GM12878 (cell line): Measurements from ENCODE around the gene LPIN1. TPM values are rescaled to one million over a fixed set of nuclear protein-coding genes. Genes with fewer than 3 reads are reported as not detected.

Experiments used
- ATAC-seq: fragments of 200-7000 bp; cut with Tn5 transposase; 3 replicates; pipeline ENCODE4 v1.9.1; 2020; ENCODE audit warnings: mild to moderate bottlenecking, moderate library complexity
- BruUV-seq: library from RNA; stranded (reverse); fragments of 400-500 nt; replicated peaks from 2 replicates; lab custom pipeline; 2021; lab: Mats Ljungman, UMichigan
- CTCF ChIA-PET: fragments of 300-600 bp; sonication (Branson Sonifier 250); formaldehyde crosslinking; extraction: SDS; loops from one replicate; lab custom pipeline; 2021; ENCODE audit warnings: inconsistent platforms; lab: Yijun Ruan, JAX
- POLR2A ChIA-PET: fragments of 350-600 bp; formaldehyde crosslinking; extraction: SDS; loops from one replicate; lab custom pipeline; 2021; ENCODE audit warnings: inconsistent platforms; lab: Charles Lee
- RAD21 ChIA-PET: fragments of 300-600 bp; sonication (Branson Sonifier 250); formaldehyde crosslinking; loops from one replicate; lab custom pipeline; 2023; ENCODE audit warnings: antibody characterized with exemption; ENCODE audit not compliant: unreplicated experiment; lab: Charles Lee
- SMC1A ChIA-PET: fragments of 300-600 bp; sonication (Branson Sonifier 250); formaldehyde crosslinking; loops from one replicate; lab custom pipeline; 2023; ENCODE audit not compliant: unreplicated experiment, uncharacterized antibody; lab: Charles Lee
- DNase-seq: peaks from one replicate; pipeline ENCODE4 v3.0.0-alpha.2; 2011; ENCODE audit warnings: low read depth, low spot score
- FAIRE-seq: peaks from 3 replicates; lab custom pipeline; 2011; peaks lifted over from hg19 to GRCh38; lab: Jason Lieb, UNC
- H2AFZ ChIP-seq: 2 replicates; pipeline ENCODE4 v1.6.0; 2011; ENCODE audit warnings: low read depth, low read length, control low read depth; ENCODE audit not compliant: control insufficient read depth
- H3K27ac ChIP-seq: 2 replicates; pipeline ENCODE4 v1.5.1; 2011; ENCODE audit warnings: control low read depth; ENCODE audit not compliant: control insufficient read depth, insufficient read depth
- H3K27me3 ChIP-seq, 2 experiments: replicated peaks in 1 of 2; 2 replicates each; pipeline versions ENCODE4 v1.6.0 to v1.6.1; 2011; ENCODE audit warnings: low read length in 1 of 2; ENCODE audit not compliant: control insufficient read depth in 2 of 2, insufficient read depth in 2 of 2
- H3K36me3 ChIP-seq, 2 experiments: 2 replicates each; pipeline ENCODE4 v1.5.1; 2011; ENCODE audit warnings: low read length in 1 of 2; ENCODE audit not compliant: control insufficient read depth in 2 of 2, insufficient read depth in 2 of 2
- H3K4me1 ChIP-seq: 2 replicates; pipeline ENCODE4 v1.6.1; 2011; ENCODE audit warnings: mild to moderate bottlenecking, low read length, moderate library complexity, mixed read lengths; ENCODE audit not compliant: control insufficient read depth, insufficient read depth
- H3K4me2 ChIP-seq: 2 replicates; pipeline ENCODE4 v1.6.0; 2011; ENCODE audit warnings: control low read depth; ENCODE audit not compliant: control insufficient read depth, insufficient read depth
- H3K4me3 ChIP-seq: fragments of 200-600 bp; sonication (generic); 2 replicates; pipeline ENCODE4 v1.5.1; 2016
- H3K79me2 ChIP-seq: 2 replicates; pipeline ENCODE4 v1.6.0; 2011; ENCODE audit warnings: low read length; ENCODE audit not compliant: control insufficient read depth, insufficient read depth
- H3K9ac ChIP-seq: 2 replicates; pipeline ENCODE4 v1.8.0; 2011; ENCODE audit warnings: low read length, control low read depth, mixed read lengths; ENCODE audit not compliant: control insufficient read depth, insufficient read depth
- H3K9me3 ChIP-seq: replicated peaks from 3 replicates; pipeline ENCODE4 v1.5.1; 2011; ENCODE audit warnings: mild to moderate bottlenecking, low read length; ENCODE audit not compliant: control insufficient read depth, insufficient read depth
- H4K20me1 ChIP-seq: 2 replicates; pipeline ENCODE4 v1.6.0; 2011; ENCODE audit not compliant: control insufficient read depth, insufficient read depth
- ATF7 ChIP-seq: fragments of 450-650 bp; IDR thresholded peaks from 2 replicates; pipeline ENCODE4 v1.6.1; 2016; ENCODE audit warnings: low read depth, mild to moderate bottlenecking
- CEBPB ChIP-seq, 2 experiments: fragments of 150-350 bp in 1 of 2; IDR thresholded peaks; 2 replicates each; pipeline ENCODE4 v1.6.1; 2012 to 2014; ENCODE audit warnings: low read depth in 2 of 2, low read length in 2 of 2, borderline replicate concordance in 1 of 2, inconsistent platforms in 1 of 2
- EED ChIP-seq: sonication (generic); IDR thresholded peaks from 2 replicates; pipeline ENCODE4 v1.6.1; 2016; ENCODE audit warnings: antibody characterized with exemption, low read depth
- FOXK2 ChIP-seq: fragments of 450-650 bp; IDR thresholded peaks from 2 replicates; pipeline ENCODE4 v1.6.1; 2017; ENCODE audit warnings: mild to moderate bottlenecking, moderate library complexity
- IKZF2 ChIP-seq, 2 experiments: fragments of 450-650 bp; IDR thresholded peaks; 2 replicates each; pipeline ENCODE4 v1.6.1; 2017; ENCODE audit warnings: mild to moderate bottlenecking in 2 of 2, moderate library complexity in 2 of 2
- IRF3 ChIP-seq: fragments of 450-650 bp; IDR thresholded peaks from 2 replicates; pipeline ENCODE4 v1.6.1; 2014; ENCODE audit warnings: mild to moderate bottlenecking
- JUNB ChIP-seq: IDR thresholded peaks from 2 replicates; pipeline ENCODE4 v1.6.1; 2016; ENCODE audit warnings: antibody characterized with exemption, mild to moderate bottlenecking
- KAT2A ChIP-seq: conservative IDR thresholded peaks from 2 replicates; pipeline ENCODE4 v1.6.1; 2011; ENCODE audit warnings: low read depth, low read length; ENCODE audit not compliant: control insufficient read depth
- MEF2A ChIP-seq: IDR thresholded peaks from 2 replicates; pipeline ENCODE4 v1.6.1; 2011; ENCODE audit warnings: low read depth, mild to moderate bottlenecking, low read length, moderate library complexity; ENCODE audit not compliant: insufficient read depth
- MTA3 ChIP-seq: IDR thresholded peaks from 2 replicates; pipeline ENCODE4 v1.6.1; 2012; ENCODE audit warnings: low read length, inconsistent platforms, borderline replicate concordance
- PKNOX1 ChIP-seq: fragments of 450-650 bp; IDR thresholded peaks from 2 replicates; pipeline ENCODE4 v1.6.1; 2016; ENCODE audit warnings: mild to moderate bottlenecking
- RAD21 ChIP-seq: IDR thresholded peaks from 2 replicates; pipeline ENCODE4 v1.6.1; 2011; ENCODE audit warnings: mild to moderate bottlenecking, low read depth, low read length, moderate library complexity; ENCODE audit not compliant: insufficient read depth
- RFX5 ChIP-seq: IDR thresholded peaks from 2 replicates; pipeline ENCODE4 v1.6.1; 2011; ENCODE audit warnings: low read depth, low read length, improper control_type of control experiment
- SUZ12 ChIP-seq: fragments of 200-600 bp; sonication (generic); IDR thresholded peaks from one replicate; pipeline ENCODE4 v1.6.1; 2018; ENCODE audit warnings: antibody characterized with exemption, mild to moderate bottlenecking; ENCODE audit not compliant: unreplicated experiment
- TARDBP ChIP-seq: IDR thresholded peaks from 2 replicates; pipeline ENCODE4 v1.6.1; 2016; ENCODE audit warnings: borderline replicate concordance
- YY1 ChIP-seq: IDR thresholded peaks from 2 replicates; pipeline ENCODE4 v1.6.1; 2011; ENCODE audit warnings: low read depth, mild to moderate bottlenecking, low read length
- ZNF24 ChIP-seq: fragments of 450-650 bp; IDR thresholded peaks from 2 replicates; pipeline ENCODE4 v1.6.1; 2017; ENCODE audit warnings: antibody characterized with exemption, mild to moderate bottlenecking
- WGBS: methylation state at CpG from one replicate; pipeline ENCODE4 v1.1.6; 2016; ENCODE audit warnings: low lambda C conversion rate; ENCODE audit not compliant: insufficient replicate concordance, insufficient coverage; ENCODE audit errors: missing lambda C conversion rate; 5-methylcytosine and 5-hydroxymethylcytosine counted together
- in situ Hi-C: fragments of 300-500 bp; cut with MboI; formaldehyde crosslinking; loops from 9 replicates; pipeline ENCODE4 v1.14.3; 2018; ENCODE audit warnings: mixed read lengths
- intact Hi-C: fragments of 100-400 bp; cut with micrococcal nuclease; formaldehyde crosslinking; loops from one replicate; pipeline ENCODE4 v1.14.2; 2022; ENCODE audit not compliant: unreplicated experiment
- polyA plus RNA-seq, 11 experiments: library from polyadenylated mRNA; depleted of rRNA in 4 of 11; unstranded in 6 of 11; stranded (reverse) in 5 of 11; fragments of >200 nt; fragmentation: Nextera tagmentation in 4 of 11; fragmentation: Illumina TruSeq in 1 of 11; extraction: Ambion mirVana in 4 of 11; extraction: Trizol in 1 of 11; gene quantifications; 1 replicate in 1 of 11; 2 replicates in 10 of 11; pipeline versions ENCODE4 v1.2.1 to v1.2.3, GENCODE V29; 2011 to 2016; ENCODE audit warnings: inconsistent platforms in 2 of 11, missing spikeins in 2 of 11, low read depth in 1 of 11
- total RNA-seq, 4 experiments: library from RNA; depleted of rRNA in 3 of 4; stranded (reverse); fragments of >200 nt in 3 of 4; fragmentation: Illumina TruSeq in 1 of 4; extraction: Trizol in 1 of 4; gene quantifications; 2 replicates each; pipeline versions ENCODE4 v1.2.1 to v1.2.3, GENCODE V29; 2013 to 2021

The LPIN1 gene
- total and polyA plus RNA-seq, 10 of the 15 experiments (the other 5 are each of a cell fraction or from before 2014, with no cell fraction given), result 18.8 to 82.5 (median 50.3) TPM

- RAD21 ChIA-PET, result no interaction called here
- WGBS, result 45% methylated on average over 3 of the region's 3 CpGs
- Histone ChIP-seq H3K4me2 (no peak overlapping the region), H3K4me1 (no peaks in the 10 kb centered on the region), H3K27me3 (no peaks in the 10 kb centered on the region), H3K36me3 (peaks cover 21 to 37% of the 10 kb centered on the region in 2 experiments), H3K9ac (no peak overlapping the region), H3K79me2 (no peaks in the 10 kb centered on the region), H3K4me3 (no peak overlapping the region), H4K20me1 (no peaks in the 10 kb centered on the region), H3K27ac (no peak overlapping the region), H2AFZ (no peak overlapping the region), H3K9me3 (no peaks in the 10 kb centered on the region)
- POLR2A ChIA-PET, result no interaction called here
- TF ChIP-seq FOXK2, result no peak
- TF ChIP-seq SUZ12, result no peak
- TF ChIP-seq EED, result no peak
- TF ChIP-seq TARDBP, result no peak
- no peak for TF ChIP-seq ZNF24
- FAIRE-seq, result no peak
- ATAC-seq, result no peak
- DNase-seq, result no peak
- TSS peak; percentile 30 for BruUV-seq
- CTCF ChIA-PET, result interaction anchor here (1.1 kb wide), 1 partner anchor 12 kb away, joined by 3 read pairs; no protein-coding TSS in a partner anchor
- intact Hi-C loops, result no loop called here
- SMC1A ChIA-PET, result interaction anchor here (1.4 kb wide), 1 partner anchor 12 kb away, joined by 3 read pairs; no protein-coding TSS in a partner anchor
- in situ Hi-C loops, result no loop called here
Observed at GRCh38 chr2:11769516-11769915, 23.1 kb downstream of the LPIN1 start.

GRCh38 chr2:11770531-11771188, 24.2 kb downstream of the LPIN1 start:
- in situ Hi-C loops (no loop called here), intact Hi-C loops (loop anchor here (10.0 kb wide), 1 partner anchor 306 kb away; the partner anchor contains the start of gene E2F6)
- Histone ChIP-seq H3K9me3 (no peaks in the 10 kb centered on the region), H3K4me2 (no peak overlapping the region), H3K27me3 (no peaks in the 10 kb centered on the region), H2AFZ (no peak overlapping the region), H3K27ac (no peak overlapping the region), H3K79me2 (no peaks in the 10 kb centered on the region), H3K36me3 (peaks cover 21 to 29% of the 10 kb centered on the region in 2 experiments), H4K20me1 (no peaks in the 10 kb centered on the region), H3K9ac (no peak overlapping the region), H3K4me1 (no peaks in the 10 kb centered on the region; the same call in 1 of the 2 replicates), H3K4me3 (no peak overlapping the region)
- RAD21 ChIA-PET, result interaction anchor here (2.4 kb wide), 1 partner anchor 32 kb away, joined by 8 read pairs; no protein-coding TSS in a partner anchor
- 56% methylated on average over 6 of the region's 6 CpGs for WGBS
- no peak for ATAC-seq
- POLR2A ChIA-PET, result no interaction called here
- CTCF ChIA-PET, result interaction anchor here (0.5 to 1.7 kb wide), 3 partner anchors 13 to 126 kb away, joined by 3 read pairs; no protein-coding TSS in a partner anchor
- FAIRE-seq, result no peak
- no peak for DNase-seq
- SMC1A ChIA-PET, result interaction anchor here (1.4 kb wide), 1 partner anchor 13 kb away, joined by 3 read pairs; no protein-coding TSS in a partner anchor
- BruUV-seq, result no TSS peak
- TF ChIP-seq IKZF2 (IDR thresholded peaks at IDR 0.05) (no peak), KAT2A (no peak), YY1 (no peak), JUNB (no peak), RFX5 (no peak), MTA3 (no peak), MEF2A (no peak), CEBPB (IDR thresholded peaks at IDR 0.05; ENCODE audit: borderline replicate concordance in 1 of 2, low read depth in 2 of 2, low read length in 2 of 2) (no peak), PKNOX1 (no peak), ATF7 (no peak), RAD21 (no peak), IRF3 (no peak)
